ENCODE measurements around the gene TCFL5. TPM values are rescaled to one million over a fixed set of nuclear protein-coding genes. Genes with fewer than 3 reads are reported as not detected.
A peak's percentile ranks its signal among the peaks of the same experiment; 100 is the strongest.

Gene TCFL5
- total RNA-seq, 1 experiment from 2014 or later, result 23.8 TPM

- TF ChIP-seq POLR2AphosphoS5 (IDR thresholded peaks at IDR 0.05; ENCODE audit: low read depth, low read length) (no peak), SIN3A (IDR thresholded peaks at IDR 0.05; ENCODE audit: borderline replicate concordance, insufficient read depth, low read depth, low read length) (no peak), TCF7L2 (IDR thresholded peaks at IDR 0.05; ENCODE audit: low read depth, low read length) (no peak), REST (IDR thresholded peaks at IDR 0.05; ENCODE audit: insufficient read depth in 1 of 2, low read depth in 2 of 2, low read length in 1 of 2) (no peak)
- TF ChIP-seq, protein P1, sequence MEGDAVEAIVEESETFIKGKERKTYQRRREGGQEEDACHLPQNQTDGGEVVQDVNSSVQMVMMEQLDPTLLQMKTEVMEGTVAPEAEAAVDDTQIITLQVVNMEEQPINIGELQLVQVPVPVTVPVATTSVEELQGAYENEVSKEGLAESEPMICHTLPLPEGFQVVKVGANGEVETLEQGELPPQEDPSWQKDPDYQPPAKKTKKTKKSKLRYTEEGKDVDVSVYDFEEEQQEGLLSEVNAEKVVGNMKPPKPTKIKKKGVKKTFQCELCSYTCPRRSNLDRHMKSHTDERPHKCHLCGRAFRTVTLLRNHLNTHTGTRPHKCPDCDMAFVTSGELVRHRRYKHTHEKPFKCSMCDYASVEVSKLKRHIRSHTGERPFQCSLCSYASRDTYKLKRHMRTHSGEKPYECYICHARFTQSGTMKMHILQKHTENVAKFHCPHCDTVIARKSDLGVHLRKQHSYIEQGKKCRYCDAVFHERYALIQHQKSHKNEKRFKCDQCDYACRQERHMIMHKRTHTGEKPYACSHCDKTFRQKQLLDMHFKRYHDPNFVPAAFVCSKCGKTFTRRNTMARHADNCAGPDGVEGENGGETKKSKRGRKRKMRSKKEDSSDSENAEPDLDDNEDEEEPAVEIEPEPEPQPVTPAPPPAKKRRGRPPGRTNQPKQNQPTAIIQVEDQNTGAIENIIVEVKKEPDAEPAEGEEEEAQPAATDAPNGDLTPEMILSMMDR (IDR thresholded peaks at IDR 0.05), result no peak
- H3K27me3 ChIP-seq (ENCODE audit: control insufficient read depth, insufficient read depth, low read length), result no peaks in the 10 kb centered on the region
- DNase-seq (ENCODE audit: low read depth, low spot score), result no peak
- intact Hi-C loops (cut with micrococcal nuclease; ENCODE audit: unreplicated experiment) (no loop called here), in situ Hi-C loops (cut with HindIII; ENCODE audit: low pct_unique_long_range_greater_than_20kb, low sequenced_read_pairs) (no loop called here)
- no TSS peak for BruUV-seq (replicated peaks)
- ChIA-PET POLR2A (interaction anchor here (0.5 to 0.7 kb wide), 2 partner anchors 141 to 276 kb away, joined by 3 read pairs; no protein-coding TSS in a partner anchor), CTCF (no interaction called here)
- H3K4me1 ChIP-seq (ENCODE audit: control insufficient read depth, insufficient read depth, low read length), result peaks cover 31% of the 10 kb centered on the region
- peak overlapping the region; percentile 86 for H3K27ac ChIP-seq (ENCODE audit: low read length)
- no peak for ATAC-seq
- H3K36me3 ChIP-seq (ENCODE audit: control insufficient read depth, insufficient read depth, low read length), result peaks cover 3% of the 10 kb centered on the region
- peak overlapping the region; percentile 55 to 70 for H3K4me3 ChIP-seq (ENCODE audit: low read depth in 2 of 2, low read length in 2 of 2)
- no peaks in the 10 kb centered on the region for H3K9me3 ChIP-seq (ENCODE audit: control insufficient read depth, insufficient read depth, low read depth, low read length)
Observed at GRCh38 chr20:62804021-62804626, 57.5 kb downstream of the TCFL5 start.

DNA sequence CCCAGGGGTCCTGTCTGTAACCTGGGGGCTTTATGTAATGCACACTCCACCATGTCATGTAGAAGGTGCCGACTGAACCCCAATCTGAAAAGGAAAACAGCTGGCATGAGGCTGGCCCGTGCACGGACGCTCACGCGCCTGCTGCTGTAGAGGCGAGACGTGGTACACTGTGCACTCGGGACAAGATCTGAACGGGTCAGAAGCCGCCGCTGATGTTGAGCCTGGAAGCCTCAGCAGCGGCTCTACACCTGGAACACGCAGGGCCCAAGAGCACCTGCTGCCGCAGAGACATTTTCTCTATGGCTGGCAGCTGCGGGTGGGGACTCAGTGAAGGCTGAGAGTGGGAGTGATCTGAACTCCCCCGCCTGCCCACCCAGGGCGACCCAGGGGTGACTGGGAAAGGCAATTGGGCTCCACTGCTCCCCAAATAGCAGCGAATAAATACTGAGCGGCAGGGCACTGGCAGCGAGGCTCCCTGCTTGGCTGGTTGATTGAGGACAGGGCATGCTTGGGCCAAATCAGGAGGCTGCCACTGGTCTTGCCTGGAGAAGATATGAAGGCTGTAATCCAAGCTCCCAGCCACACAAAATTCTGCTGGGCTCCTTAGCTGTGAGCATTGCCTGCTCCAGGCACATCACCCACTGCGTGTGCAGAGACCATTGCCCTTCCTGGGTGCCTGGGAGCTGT is 59.5 kb downstream of the TCFL5 start:
- Histone ChIP-seq H3K36me3 (ENCODE audit: control insufficient read depth, insufficient read depth, low read length) (peaks cover 2% of the 10 kb centered on the region), H3K4me3 (ENCODE audit: low read depth in 2 of 2, low read length in 2 of 2) (no peak overlapping the region), H3K27me3 (ENCODE audit: control insufficient read depth, insufficient read depth, low read length) (no peaks in the 10 kb centered on the region), H3K4me1 (ENCODE audit: control insufficient read depth, insufficient read depth, low read length) (peaks cover 31% of the 10 kb centered on the region), H3K9me3 (ENCODE audit: control insufficient read depth, insufficient read depth, low read depth, low read length) (no peaks in the 10 kb centered on the region), H3K27ac (ENCODE audit: low read length) (no peak overlapping the region)
- TF ChIP-seq, protein P1 (IDR thresholded peaks at IDR 0.05), result no peak
- no peak for TF ChIP-seq TCF7L2 (IDR thresholded peaks at IDR 0.05; ENCODE audit: low read depth, low read length)
- no peak for TF ChIP-seq POLR2AphosphoS5 (IDR thresholded peaks at IDR 0.05; ENCODE audit: low read depth, low read length)
- TF ChIP-seq SIN3A (IDR thresholded peaks at IDR 0.05; ENCODE audit: borderline replicate concordance, insufficient read depth, low read depth, low read length), result no peak
- TF ChIP-seq REST (IDR thresholded peaks at IDR 0.05; ENCODE audit: insufficient read depth in 1 of 2, low read depth in 2 of 2, low read length in 1 of 2), result no peak
- BruUV-seq (replicated peaks), result no TSS peak
- ATAC-seq (no peak), DNase-seq (ENCODE audit: low read depth, low spot score) (no peak)
- CTCF ChIA-PET, result no interaction called here
- intact Hi-C loops (cut with micrococcal nuclease; ENCODE audit: unreplicated experiment), result no loop called here
- POLR2A ChIA-PET, result interaction anchor here (0.8 kb wide), 1 partner anchor 8 kb away, joined by 9 read pairs; no protein-coding TSS in a partner anchor
- in situ Hi-C loops (cut with HindIII; ENCODE audit: low pct_unique_long_range_greater_than_20kb, low sequenced_read_pairs), result no loop called here
